ENCODE data around the gene TSR3. TPM values are rescaled to one million over a fixed set of nuclear protein-coding genes. Genes with fewer than 3 reads are reported as not detected.

TSR3 gene
- total and polyA plus RNA-seq, 3 donors from 2014 or later, result 40.9 to 89.5 (median 79.4) TPM

DNA sequence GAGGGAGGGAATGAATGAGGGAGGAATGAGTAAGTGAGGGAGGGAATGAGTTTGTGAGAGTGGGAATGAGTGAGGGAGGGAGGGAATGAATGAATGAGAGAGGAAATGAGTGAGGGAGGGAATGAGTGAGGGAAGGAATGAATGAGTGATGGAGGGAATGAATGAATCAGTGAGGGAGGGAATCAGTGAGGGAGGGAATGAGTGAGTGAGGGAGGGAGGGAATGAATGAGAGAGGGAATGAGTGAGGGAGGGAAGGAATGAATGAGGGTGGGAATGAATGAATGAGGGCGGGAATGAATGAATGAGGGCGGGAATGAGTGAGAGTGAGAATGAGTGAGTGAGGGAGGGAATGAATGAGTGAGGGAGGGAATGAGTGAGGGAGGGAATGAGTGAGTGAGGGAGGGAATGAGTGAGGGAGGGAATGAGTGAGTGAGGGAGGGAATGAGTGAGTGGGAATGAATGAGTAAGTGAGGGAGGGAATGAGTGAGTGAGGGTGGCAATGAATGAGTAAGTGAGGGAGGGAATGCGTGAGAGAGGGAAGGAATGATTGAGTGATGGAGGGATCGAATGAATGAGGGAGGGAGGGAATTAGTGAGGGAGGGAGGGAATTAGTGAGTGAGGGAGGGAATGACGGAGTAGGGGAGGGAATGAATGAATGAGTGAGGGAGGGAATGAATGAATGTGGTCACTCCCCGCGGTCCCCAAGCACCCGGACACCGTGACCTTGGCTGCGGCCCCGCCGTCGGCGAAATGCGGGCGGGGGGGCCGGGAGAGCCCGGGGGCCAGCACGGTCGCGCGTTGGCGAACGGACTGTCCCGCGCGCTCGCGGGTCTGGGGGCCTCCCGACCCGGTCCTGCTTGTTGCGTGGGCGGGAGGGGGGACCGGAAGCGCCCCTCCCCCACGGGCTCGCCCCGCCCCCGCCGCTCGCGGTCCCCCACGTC is 43.4 kb downstream of the TSR3 start:
- no peaks in the 10 kb centered on the region for H3K36me3 ChIP-seq (ENCODE audit: low read depth, missing control alignments)
- no peaks in the 10 kb centered on the region for H3K27me3 ChIP-seq
- DNase-seq, result no peak
- H3K4me3 ChIP-seq, result peak overlapping the region; percentile 58 to 59
- 5 to 7% methylated on average over 30 to 36 of the region's 43 CpGs for WGBS, 2 donors
- intact Hi-C loops (cut with DNase I; ENCODE audit: low total_unique reads), result no loop called here
- H3K9me3 ChIP-seq, result no peaks in the 10 kb centered on the region
- peaks cover 18% of the 10 kb centered on the region for H3K4me1 ChIP-seq
- no peak for TF ChIP-seq POLR2A (IDR thresholded peaks at IDR 0.05)
- TF ChIP-seq, protein P1, sequence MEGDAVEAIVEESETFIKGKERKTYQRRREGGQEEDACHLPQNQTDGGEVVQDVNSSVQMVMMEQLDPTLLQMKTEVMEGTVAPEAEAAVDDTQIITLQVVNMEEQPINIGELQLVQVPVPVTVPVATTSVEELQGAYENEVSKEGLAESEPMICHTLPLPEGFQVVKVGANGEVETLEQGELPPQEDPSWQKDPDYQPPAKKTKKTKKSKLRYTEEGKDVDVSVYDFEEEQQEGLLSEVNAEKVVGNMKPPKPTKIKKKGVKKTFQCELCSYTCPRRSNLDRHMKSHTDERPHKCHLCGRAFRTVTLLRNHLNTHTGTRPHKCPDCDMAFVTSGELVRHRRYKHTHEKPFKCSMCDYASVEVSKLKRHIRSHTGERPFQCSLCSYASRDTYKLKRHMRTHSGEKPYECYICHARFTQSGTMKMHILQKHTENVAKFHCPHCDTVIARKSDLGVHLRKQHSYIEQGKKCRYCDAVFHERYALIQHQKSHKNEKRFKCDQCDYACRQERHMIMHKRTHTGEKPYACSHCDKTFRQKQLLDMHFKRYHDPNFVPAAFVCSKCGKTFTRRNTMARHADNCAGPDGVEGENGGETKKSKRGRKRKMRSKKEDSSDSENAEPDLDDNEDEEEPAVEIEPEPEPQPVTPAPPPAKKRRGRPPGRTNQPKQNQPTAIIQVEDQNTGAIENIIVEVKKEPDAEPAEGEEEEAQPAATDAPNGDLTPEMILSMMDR (IDR thresholded peaks at IDR 0.05), result no peak
- H3K27ac ChIP-seq, result peak overlapping the region; percentile 92 to 98

DNA sequence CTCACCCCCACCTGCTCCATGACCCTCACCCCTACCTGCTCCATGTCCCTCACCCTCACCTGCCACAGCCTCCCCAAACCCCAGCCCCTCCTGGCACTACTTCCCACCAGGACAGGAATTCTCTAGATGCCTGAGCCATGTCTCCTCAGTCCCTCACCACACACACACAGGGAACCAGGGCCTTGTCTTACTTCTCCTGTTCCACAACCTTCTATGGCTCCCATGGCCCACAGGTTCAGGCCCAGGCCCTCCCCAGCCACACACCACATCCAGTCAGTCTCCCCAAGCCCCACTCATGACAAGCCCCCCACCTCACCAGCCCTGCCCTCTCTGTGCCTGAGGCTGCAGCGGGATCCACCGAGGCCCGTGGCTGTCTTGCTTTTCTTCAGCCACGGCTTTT is 45.3 kb downstream of the TSR3 start:
- Histone ChIP-seq H3K4me1 (peaks cover 3% of the 10 kb centered on the region), H3K9me3 (no peaks in the 10 kb centered on the region), H3K27me3 (no peaks in the 10 kb centered on the region), H3K4me3 (no peak overlapping the region), H3K27ac (no peak overlapping the region), H3K36me3 (ENCODE audit: low read depth, missing control alignments) (no peaks in the 10 kb centered on the region)
- no peak for DNase-seq
- intact Hi-C loops (cut with DNase I; ENCODE audit: low total_unique reads), result no loop called here
- 57 to 69% methylated on average over 4 of the region's 4 CpGs for WGBS, 2 donors
- TF ChIP-seq, protein P1 (IDR thresholded peaks at IDR 0.05), result no peak
- no peak for TF ChIP-seq POLR2A (IDR thresholded peaks at IDR 0.05)

DNA sequence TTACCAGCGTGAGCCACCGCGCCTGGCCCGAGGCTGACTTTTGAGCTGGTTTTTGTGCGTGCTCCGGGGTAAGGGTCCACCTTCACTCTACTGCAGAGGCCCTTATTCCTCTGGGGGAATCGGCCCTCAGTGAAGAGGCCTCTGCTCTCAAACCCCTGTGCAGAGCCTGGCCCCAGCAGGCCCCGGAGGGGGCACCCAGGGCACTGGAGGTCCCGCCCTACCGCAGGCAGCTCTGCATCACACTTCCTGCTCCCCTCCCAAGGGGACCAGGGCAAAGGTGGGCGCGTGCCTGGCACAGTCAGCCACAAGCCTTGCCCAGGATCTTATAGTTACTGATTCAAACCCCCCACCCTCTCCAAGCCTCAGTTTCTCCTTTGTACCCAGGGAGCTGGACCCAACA is 45.9 kb downstream of the TSR3 start:
- 77 to 80% methylated on average over 2 to 12 of the region's 12 CpGs for WGBS, 2 donors
- Histone ChIP-seq H3K9me3 (no peaks in the 10 kb centered on the region), H3K36me3 (ENCODE audit: low read depth, missing control alignments) (no peaks in the 10 kb centered on the region), H3K4me1 (no peaks in the 10 kb centered on the region), H3K4me3 (no peak overlapping the region), H3K27me3 (no peaks in the 10 kb centered on the region), H3K27ac (no peak overlapping the region)
- intact Hi-C loops (cut with DNase I; ENCODE audit: low total_unique reads), result no loop called here
- no peak for DNase-seq
- TF ChIP-seq, protein P1 (IDR thresholded peaks at IDR 0.05), result no peak
- TF ChIP-seq POLR2A (IDR thresholded peaks at IDR 0.05), result no peak

DNA sequence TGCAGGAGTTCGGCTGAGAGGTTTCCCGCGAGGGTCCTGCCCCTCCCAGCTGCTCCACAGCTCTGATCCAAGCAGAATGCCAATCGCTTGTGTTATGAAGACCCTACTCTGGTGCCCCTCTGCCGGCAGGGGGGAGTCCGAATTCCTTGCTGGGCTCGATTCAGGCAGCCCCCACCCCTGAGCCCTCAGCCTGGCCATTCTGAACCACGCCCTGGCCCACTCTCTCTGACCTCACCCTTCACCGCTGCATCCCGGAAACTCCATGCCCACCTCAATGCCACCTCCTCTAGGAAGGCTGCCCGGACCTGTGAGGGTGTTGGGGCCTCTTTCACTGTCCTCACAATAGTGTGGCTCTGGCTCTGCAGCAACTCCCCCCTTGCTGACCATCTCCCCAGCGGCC is 50.1 kb downstream of the TSR3 start:
- no peak for DNase-seq
- H3K9me3 ChIP-seq, result no peaks in the 10 kb centered on the region
- no peaks in the 10 kb centered on the region for H3K36me3 ChIP-seq (ENCODE audit: low read depth, missing control alignments)
- H3K27ac ChIP-seq, result no peak overlapping the region
- intact Hi-C loops (cut with DNase I; ENCODE audit: low total_unique reads), result no loop called here
- H3K4me1 ChIP-seq, result no peaks in the 10 kb centered on the region
- no peaks in the 10 kb centered on the region for H3K27me3 ChIP-seq
- 76 to 81% methylated on average over 11 to 12 of the region's 12 CpGs for WGBS, 2 donors
- no peak for TF ChIP-seq POLR2A (IDR thresholded peaks at IDR 0.05)
- TF ChIP-seq, protein P1 (IDR thresholded peaks at IDR 0.05), result no peak
- H3K4me3 ChIP-seq, result no peak overlapping the region

All from testis (tissue), 3 donors.